Measurements from ENCODE around the gene PSG3. TPM values are rescaled to one million over a fixed set of nuclear protein-coding genes. Genes with fewer than 3 reads are reported as not detected.
"Not testable (repeated sequence)": the region's sequence is repeated elsewhere in the genome, so short reads cannot be mapped to it uniquely, and the experiment has no call there.

PSG3 gene
- total RNA-seq, 5 donors from 2014 or later (not counting 1 experiment from before 2014, with no cell fraction given): not detected

DNA sequence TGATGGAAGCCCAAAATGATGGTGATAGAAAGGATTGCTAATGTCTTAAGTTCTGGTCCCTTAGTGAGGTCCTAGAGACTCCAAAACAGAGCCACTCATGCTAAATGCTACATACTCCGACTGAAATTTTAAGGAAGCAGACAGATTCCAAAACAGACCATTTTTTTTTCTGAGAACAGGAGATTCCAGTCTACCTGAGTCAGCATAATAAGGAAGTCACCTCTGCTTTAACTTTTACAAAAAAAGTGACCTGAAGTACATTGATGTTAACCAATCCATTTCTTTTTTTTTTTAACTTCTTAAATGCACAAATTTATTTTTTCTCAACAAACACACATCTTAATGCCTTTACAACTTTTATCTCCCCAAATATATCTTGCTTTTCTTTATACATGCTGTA lies 65.7 kb downstream of the PSG3 start:
- H3K4me3 ChIP-seq (ENCODE audit: control insufficient read depth in 1 of 2, extremely low read depth in 1 of 2, low read length in 1 of 2); DNase-seq; CTCF ChIA-PET; H3K4me1 ChIP-seq (ENCODE audit: control insufficient read depth in 1 of 2, extremely low read depth in 1 of 2, insufficient read depth in 2 of 2, low read length in 2 of 2); POLR2A ChIA-PET; H3K27me3 ChIP-seq (replicated peaks in 1 of 2; ENCODE audit: control insufficient read depth in 2 of 2, extremely low read depth in 1 of 2, insufficient read depth in 2 of 2, low read length in 1 of 2); H3K27ac Mint-ChIP-seq; H3K9me3 ChIP-seq; H3K27me3 Mint-ChIP-seq; H3K4me1 Mint-ChIP-seq; H3K36me3 ChIP-seq (ENCODE audit: control insufficient read depth in 2 of 2, extremely low read depth in 1 of 2, insufficient read depth in 1 of 2, low read length in 1 of 2); H3K4me3 Mint-ChIP-seq; H3K27ac ChIP-seq (ENCODE audit: low read length); ATAC-seq (replicated peaks in 1 of 4); H3K36me3 Mint-ChIP-seq: not testable (repeated sequence)
- H3K9me3 Mint-ChIP-seq: peaks cover 5 to 25% (median 18%) of the 10 kb centered on the region in 3 donors
- 83% methylated on average over 1 of the region's 1 CpG for WGBS (ENCODE audit: insufficient coverage)

Other genes starting within 250 kb of the PSG3 start
- gene CEACAM1, start 212.0 kb downstream of the PSG3 start, total RNA-seq: 10 to 100 TPM in 2 of 5 donors, 1 to 10 TPM in 3; 2.4 to 10.8 (median 9.9) TPM
- gene CEACAM8, start 145.6 kb downstream of the PSG3 start, total RNA-seq: not detected
- gene PSG8, start 25.2 kb upstream of the PSG3 start, total RNA-seq: not detected
- not detected for gene PSG1, start 139.2 kb upstream of the PSG3 start, total RNA-seq
- gene PSG6, start 177.4 kb upstream of the PSG3 start, total RNA-seq: not detected
- not detected for gene PSG7, start 196.7 kb upstream of the PSG3 start, total RNA-seq

Measured in T-cell (primary cell).